Kidney epithelial cell (primary cell): ENCODE results near the gene AP1M2. TPM values are rescaled to one million over a fixed set of nuclear protein-coding genes. Genes with fewer than 3 reads are reported as not detected.
"Not testable (repeated sequence)": the region's sequence is repeated elsewhere in the genome, so short reads cannot be mapped to it uniquely, and the experiment has no call there.

Experiments
- DNase-seq: peaks from one replicate; pipeline ENCODE4 v3.0.0-alpha.2; 2010; ENCODE audit warnings: low read depth
- H3K27me3 ChIP-seq: 2 replicates; pipeline ENCODE4 v1.6.0; 2011; ENCODE audit warnings: low read length; ENCODE audit not compliant: control insufficient read depth, insufficient read depth
- H3K36me3 ChIP-seq: 2 replicates; pipeline ENCODE4 v1.5.1; 2011; ENCODE audit warnings: low read length; ENCODE audit not compliant: control insufficient read depth, insufficient read depth
- H3K4me3 ChIP-seq: 2 replicates; pipeline ENCODE4 v1.5.1; 2011; ENCODE audit warnings: low read depth, mild to moderate bottlenecking, control low read depth, low read length
- CTCF ChIP-seq: IDR thresholded peaks from 2 replicates; pipeline ENCODE4 v1.5.1; 2011; ENCODE audit warnings: mild to moderate bottlenecking, moderate library complexity, low read length, control low read depth, inconsistent platforms; ENCODE audit not compliant: insufficient read depth, poor library complexity, severe bottlenecking
- total RNA-seq: library from RNA; depleted of rRNA; stranded (reverse); fragments of >200 nt; gene quantifications from 2 replicates; pipeline ENCODE4 v1.2.3, GENCODE V29; 2015

AP1M2 gene
- total RNA-seq, 1 donor from 2014 or later: 73.7 TPM

- Histone ChIP-seq H3K36me3 (peaks cover 1% of the 10 kb centered on the region), H3K4me3 (peak within 1 kb of the TSS; percentile 87), H3K27me3 (peaks cover 2% of the 10 kb centered on the region)
- no peak for DNase-seq
- no peak for TF ChIP-seq CTCF
Observed at GRCh38 chr19:10543420-10544241, 43.5 kb downstream of the AP1M2 start, which contains the start of gene ATG4D. ATG4D (plus strand) TSS chr19:10543904; CDS start chr19:10544091, 187 bp downstream.

- no peak overlapping the region for H3K4me3 ChIP-seq
- H3K27me3 ChIP-seq: peaks cover 2% of the 10 kb centered on the region
- no peak for TF ChIP-seq CTCF
- peaks cover 1% of the 10 kb centered on the region for H3K36me3 ChIP-seq
- no peak for DNase-seq
Observed at GRCh38 chr19:10543059-10543419, 44.1 kb downstream of the AP1M2 start.

- H3K4me3 ChIP-seq, H3K27me3 ChIP-seq, DNase-seq, H3K36me3 ChIP-seq: not testable (repeated sequence)
Observed at GRCh38 chr19:10539016-10539415, 48.1 kb downstream of the AP1M2 start.

- DNase-seq: no peak
- H3K36me3 ChIP-seq: no peaks in the 10 kb centered on the region
- TF ChIP-seq CTCF: no peak
- H3K27me3 ChIP-seq: peaks cover 7% of the 10 kb centered on the region
- no peak overlapping the region for H3K4me3 ChIP-seq
Observed at GRCh38 chr19:10538204-10538983, 48.7 kb downstream of the AP1M2 start.

- no peak for TF ChIP-seq CTCF
- H3K4me3 ChIP-seq: no peak overlapping the region
- DNase-seq: no peak
- no peaks in the 10 kb centered on the region for H3K36me3 ChIP-seq
- peaks cover 7% of the 10 kb centered on the region for H3K27me3 ChIP-seq
Observed at GRCh38 chr19:10537668-10538067, 49.4 kb downstream of the AP1M2 start.

DNA sequence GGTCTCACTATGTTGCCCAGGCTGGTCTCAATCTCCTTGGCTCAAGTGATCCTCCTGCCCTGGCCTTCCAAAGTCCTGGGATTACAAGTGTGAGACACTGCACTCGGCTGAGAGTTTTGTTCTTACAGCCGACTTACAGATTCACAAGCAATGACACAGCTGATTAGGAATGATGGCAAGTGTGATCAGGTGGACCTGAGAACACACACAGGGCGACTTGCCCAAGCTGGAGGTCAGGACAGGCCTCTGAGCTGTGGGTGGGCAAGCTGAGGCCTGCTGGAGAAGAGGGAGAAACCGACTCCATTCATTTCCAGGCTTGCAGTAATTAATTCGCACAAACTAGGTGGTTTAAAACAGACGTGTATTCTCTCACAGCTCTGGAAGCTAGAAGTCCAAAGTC, 51.5 kb downstream of the AP1M2 start:
- H3K27me3 ChIP-seq: peaks cover 7% of the 10 kb centered on the region
- H3K36me3 ChIP-seq: no peaks in the 10 kb centered on the region
- no peak overlapping the region for H3K4me3 ChIP-seq
- no peak for TF ChIP-seq CTCF
- no peak for DNase-seq
